Neuron (in vitro differentiated cells): ENCODE results near the gene RMND5B.

ENCODE experiments used
- H2AFZ ChIP-seq: one replicate; pipeline ENCODE4 v1.6.1; 2013; ENCODE audit warnings: low read depth, mild to moderate bottlenecking, inconsistent platforms, low read length, moderate library complexity
- H3K27me3 ChIP-seq: one replicate; pipeline ENCODE4 v1.6.1; 2013; ENCODE audit warnings: low read length; ENCODE audit not compliant: insufficient read depth
- H3K36me3 ChIP-seq: one replicate; pipeline ENCODE4 v1.6.1; 2013; ENCODE audit warnings: low read length; ENCODE audit not compliant: insufficient read depth
- H3K4me1 ChIP-seq: one replicate; pipeline ENCODE4 v1.6.1; 2013; ENCODE audit warnings: low read length; ENCODE audit not compliant: insufficient read depth
- H3K4me3 ChIP-seq: 2 replicates; pipeline ENCODE4 v1.5.1; 2013; ENCODE audit warnings: mild to moderate bottlenecking, low read length, moderate library complexity
- H3K9me3 ChIP-seq: one replicate; pipeline ENCODE4 v1.6.1; 2013; ENCODE audit warnings: low read length

The RMND5B gene

GRCh38 chr5:178116143-178116885 lies 14.5 kb upstream of the RMND5B start:
- H3K9me3 ChIP-seq, result no peaks in the 10 kb centered on the region
- H3K36me3 ChIP-seq, result no peaks in the 10 kb centered on the region
- H3K4me1 ChIP-seq, result peaks cover 30% of the 10 kb centered on the region
- no peak overlapping the region for H2AFZ ChIP-seq
- H3K4me3 ChIP-seq, result no peak overlapping the region
- H3K27me3 ChIP-seq, result no peaks in the 10 kb centered on the region

GRCh38 chr5:178117923-178118701 lies 12.7 kb upstream of the RMND5B start:
- H3K4me1 ChIP-seq, result peaks cover 30% of the 10 kb centered on the region
- H3K36me3 ChIP-seq, result no peaks in the 10 kb centered on the region
- H3K9me3 ChIP-seq, result no peaks in the 10 kb centered on the region
- H2AFZ ChIP-seq, result no peak overlapping the region
- H3K27me3 ChIP-seq, result no peaks in the 10 kb centered on the region
- H3K4me3 ChIP-seq, result no peak overlapping the region

- Histone ChIP-seq H2AFZ (no peak overlapping the region), H3K4me1 (peaks cover 17% of the 10 kb centered on the region), H3K9me3 (no peaks in the 10 kb centered on the region), H3K27me3 (no peaks in the 10 kb centered on the region), H3K36me3 (no peaks in the 10 kb centered on the region), H3K4me3 (no peak overlapping the region)
Measured at GRCh38 chr5:178119915-178120606, 10.8 kb upstream of the RMND5B start.

GRCh38 chr5:178120607-178121357 lies 10.0 kb upstream of the RMND5B start:
- H3K4me1 ChIP-seq, result peaks cover 10% of the 10 kb centered on the region
- H2AFZ ChIP-seq, result no peak overlapping the region
- H3K4me3 ChIP-seq, result no peak overlapping the region

GRCh38 chr5:178121391-178122276 lies 9.2 kb upstream of the RMND5B start:
- Histone ChIP-seq H2AFZ (no peak overlapping the region), H3K36me3 (no peaks in the 10 kb centered on the region), H3K27me3 (no peaks in the 10 kb centered on the region), H3K4me1 (peaks cover 6% of the 10 kb centered on the region), H3K9me3 (no peaks in the 10 kb centered on the region), H3K4me3 (no peak overlapping the region)

More at GRCh38 chr5:178120607-178121357, 10.0 kb upstream of the RMND5B start:
- H3K36me3 ChIP-seq, result no peaks in the 10 kb centered on the region
- no peaks in the 10 kb centered on the region for H3K9me3 ChIP-seq
- H3K27me3 ChIP-seq, result no peaks in the 10 kb centered on the region

GRCh38 chr5:178122346-178122745 lies 8.5 kb upstream of the RMND5B start:
- Histone ChIP-seq H3K4me1 (peaks cover 6% of the 10 kb centered on the region), H3K27me3 (no peaks in the 10 kb centered on the region), H2AFZ (no peak overlapping the region), H3K4me3 (no peak overlapping the region), H3K36me3 (no peaks in the 10 kb centered on the region), H3K9me3 (no peaks in the 10 kb centered on the region)

- Histone ChIP-seq H3K27me3 (no peaks in the 10 kb centered on the region), H2AFZ (no peak overlapping the region), H3K9me3 (no peaks in the 10 kb centered on the region), H3K4me1 (peaks cover 6% of the 10 kb centered on the region), H3K4me3 (no peak overlapping the region), H3K36me3 (no peaks in the 10 kb centered on the region)
Measured at GRCh38 chr5:178123094-178123965, 7.5 kb upstream of the RMND5B start.

GRCh38 chr5:178123966-178124925 lies 6.6 kb upstream of the RMND5B start:
- Histone ChIP-seq H3K4me3 (no peak overlapping the region), H3K36me3 (no peaks in the 10 kb centered on the region), H3K27me3 (no peaks in the 10 kb centered on the region), H2AFZ (no peak overlapping the region), H3K4me1 (peaks cover 6% of the 10 kb centered on the region), H3K9me3 (no peaks in the 10 kb centered on the region)

GRCh38 chr5:178125253-178125906 lies 5.4 kb upstream of the RMND5B start:
- no peaks in the 10 kb centered on the region for H3K9me3 ChIP-seq
- H3K4me1 ChIP-seq, result peaks cover 6% of the 10 kb centered on the region
- H3K4me3 ChIP-seq, result no peak overlapping the region
- H3K36me3 ChIP-seq, result no peaks in the 10 kb centered on the region
- H3K27me3 ChIP-seq, result no peaks in the 10 kb centered on the region
- no peak overlapping the region for H2AFZ ChIP-seq

GRCh38 chr5:178126556-178126955 lies 4.3 kb upstream of the RMND5B start:
- H3K36me3 ChIP-seq, result no peaks in the 10 kb centered on the region
- peaks cover 7% of the 10 kb centered on the region for H3K4me1 ChIP-seq
- H3K27me3 ChIP-seq, result no peaks in the 10 kb centered on the region
- no peak overlapping the region for H2AFZ ChIP-seq
- no peaks in the 10 kb centered on the region for H3K9me3 ChIP-seq
- H3K4me3 ChIP-seq, result no peak overlapping the region
